Activated CD4-positive, alpha-beta T cell treated with anti-CD3 and anti-CD28 coated beads, Interleukin-2, amount 50 U/mL, for 1 hour (primary cell): Measurements from ENCODE around the gene ANKDD1A.

Experiments
- DNase-seq: peaks from one replicate; pipeline ENCODE4 v3.0.0-alpha.2; 2020

ANKDD1A gene

GRCh38 chr15:64970698-64971097, 59.0 kb downstream of the ANKDD1A start:
- no peak for DNase-seq

GRCh38 chr15:64975390-64975789, 63.7 kb downstream of the ANKDD1A start:
- DNase-seq: no peak

- DNase-seq: no peak
These were observed 67.6 kb downstream of the ANKDD1A start for GRCh38 chr15:64979252-64979710.

GRCh38 chr15:64981812-64982431, 70.2 kb downstream of the ANKDD1A start:
- DNase-seq: no peak

GRCh38 chr15:64982472-64982871, 70.8 kb downstream of the ANKDD1A start:
- no peak for DNase-seq

- no peak for DNase-seq
These were observed 73.8 kb downstream of the ANKDD1A start for GRCh38 chr15:64985366-64986033.

- DNase-seq: no peak
These were observed 75.4 kb downstream of the ANKDD1A start for GRCh38 chr15:64987136-64987535.

- DNase-seq: peak; percentile 88
These were observed 77.9 kb downstream of the ANKDD1A start, which contains the start of gene SPG21 for GRCh38 chr15:64989416-64990167. Gene SPG21 (minus strand): TSS chr15:64989914. CDS start chr15:64983569, 6,345 bp downstream.

- DNase-seq: no peak
These were observed 78.4 kb downstream of the ANKDD1A start for GRCh38 chr15:64990168-64990470.

GRCh38 chr15:64991536-64992135, 79.9 kb downstream of the ANKDD1A start:
- DNase-seq: no peak

- no peak for DNase-seq
These were observed 81.6 kb downstream of the ANKDD1A start for GRCh38 chr15:64993290-64993689.

GRCh38 chr15:64997066-64997465, 85.4 kb downstream of the ANKDD1A start:
- no peak for DNase-seq

GRCh38 chr15:64997745-64998375, 86.2 kb downstream of the ANKDD1A start:
- no peak for DNase-seq

- DNase-seq: no peak
These were observed 93.3 kb downstream of the ANKDD1A start for GRCh38 chr15:65004993-65005392.

GRCh38 chr15:65006876-65007275, 95.2 kb downstream of the ANKDD1A start:
- no peak for DNase-seq
